Muscle layer of colon (tissue), 2 donors: ENCODE results near the gene ISX.
"Not testable (repeated sequence)": the region's sequence is repeated elsewhere in the genome, so short reads cannot be mapped to it uniquely, and the experiment has no call there.

Experiments
- H3K27ac ChIP-seq: one replicate; pipeline ENCODE4 v1.7.0; 2013; ENCODE audit warnings: low read depth, mild to moderate bottlenecking, low read length, moderate library complexity
- H3K27me3 ChIP-seq, 2 donors: one replicate each; pipeline ENCODE4 v1.7.0; 2013; ENCODE audit warnings: low read length in 2 of 2, mild to moderate bottlenecking in 2 of 2; ENCODE audit not compliant: insufficient read depth in 2 of 2, control insufficient read depth in 1 of 2
- H3K36me3 ChIP-seq: one replicate; pipeline ENCODE4 v1.7.0; 2013; ENCODE audit warnings: mild to moderate bottlenecking, low read length; ENCODE audit not compliant: insufficient read depth
- H3K4me1 ChIP-seq: one replicate; pipeline ENCODE4 v1.7.0; 2013; ENCODE audit warnings: mild to moderate bottlenecking, low read length; ENCODE audit not compliant: insufficient read depth
- H3K4me3 ChIP-seq, 2 donors: one replicate each; pipeline ENCODE4 v1.7.0; 2013; ENCODE audit warnings: low read length in 2 of 2, low read depth in 1 of 2, mild to moderate bottlenecking in 1 of 2, moderate library complexity in 1 of 2
- H3K9ac ChIP-seq: one replicate; pipeline ENCODE4 v1.7.0; 2013; ENCODE audit warnings: low read length
- H3K9me3 ChIP-seq: one replicate; pipeline ENCODE4 v1.7.0; 2013; ENCODE audit warnings: mild to moderate bottlenecking, low read length
- donor health status: abdominal sarcoma.
- donor health status: Adenocarcinoma of cecum.

Gene ISX

GRCh38 chr22:35037089-35037488 is 28.9 kb upstream of the ISX start:
- Histone ChIP-seq H3K4me1 (peaks cover 5% of the 10 kb centered on the region), H3K9ac (no peak overlapping the region), H3K9me3 (no peaks in the 10 kb centered on the region), H3K27me3 (no peaks in the 10 kb centered on the region), H3K4me3 (no peak overlapping the region), H3K36me3 (no peaks in the 10 kb centered on the region), H3K27ac (no peak overlapping the region)

GRCh38 chr22:35039625-35040024 is 26.3 kb upstream of the ISX start:
- Histone ChIP-seq H3K4me3 (no peak overlapping the region), H3K9ac (no peak overlapping the region), H3K27ac (no peak overlapping the region), H3K9me3 (no peaks in the 10 kb centered on the region), H3K36me3 (no peaks in the 10 kb centered on the region), H3K4me1 (peaks cover 5% of the 10 kb centered on the region), H3K27me3 (no peaks in the 10 kb centered on the region)

- Histone ChIP-seq H3K27ac (no peak overlapping the region), H3K4me3 (no peak overlapping the region), H3K9ac (no peak overlapping the region), H3K9me3 (no peaks in the 10 kb centered on the region), H3K4me1 (peaks cover 5% of the 10 kb centered on the region), H3K27me3 (peaks cover 0 to 4% of the 10 kb centered on the region in 2 donors), H3K36me3 (no peaks in the 10 kb centered on the region)
These were observed 22.6 kb upstream of the ISX start for GRCh38 chr22:35043252-35043933.

GRCh38 chr22:35043934-35044319 is 22.0 kb upstream of the ISX start:
- H3K4me3 ChIP-seq = no peak overlapping the region
- H3K27me3 ChIP-seq = peaks cover 0 to 4% of the 10 kb centered on the region in 2 donors
- no peak overlapping the region for H3K27ac ChIP-seq
- no peaks in the 10 kb centered on the region for H3K9me3 ChIP-seq
- no peak overlapping the region for H3K9ac ChIP-seq
- H3K36me3 ChIP-seq = no peaks in the 10 kb centered on the region
- peaks cover 5% of the 10 kb centered on the region for H3K4me1 ChIP-seq

GRCh38 chr22:35044607-35045390 is 21.2 kb upstream of the ISX start:
- Histone ChIP-seq H3K4me3 (no peak overlapping the region), H3K9me3 (no peaks in the 10 kb centered on the region), H3K27ac (no peak overlapping the region), H3K4me1 (peaks cover 2% of the 10 kb centered on the region), H3K9ac (no peak overlapping the region), H3K27me3 (peaks cover 0 to 4% of the 10 kb centered on the region in 2 donors), H3K36me3 (no peaks in the 10 kb centered on the region)

GRCh38 chr22:35045451-35045850 is 20.5 kb upstream of the ISX start:
- no peaks in the 10 kb centered on the region for H3K36me3 ChIP-seq
- H3K27ac ChIP-seq = no peak overlapping the region
- H3K4me1 ChIP-seq = no peaks in the 10 kb centered on the region
- peaks cover 0 to 4% of the 10 kb centered on the region in 2 donors for H3K27me3 ChIP-seq
- H3K4me3 ChIP-seq = no peak overlapping the region
- no peaks in the 10 kb centered on the region for H3K9me3 ChIP-seq
- H3K9ac ChIP-seq = no peak overlapping the region

- no peak overlapping the region for H3K9ac ChIP-seq
- H3K9me3 ChIP-seq = no peaks in the 10 kb centered on the region
- H3K4me1 ChIP-seq = no peaks in the 10 kb centered on the region
- H3K27me3 ChIP-seq = peaks cover 0 to 4% of the 10 kb centered on the region in 2 donors
- no peak overlapping the region for H3K27ac ChIP-seq
- H3K4me3 ChIP-seq = no peak overlapping the region
- H3K36me3 ChIP-seq = no peaks in the 10 kb centered on the region
These were observed 19.1 kb upstream of the ISX start for GRCh38 chr22:35046744-35047462.

GRCh38 chr22:35050038-35050437 is 15.9 kb upstream of the ISX start:
- not testable (repeated sequence) for H3K9ac ChIP-seq, H3K27me3 ChIP-seq, H3K9me3 ChIP-seq, H3K4me3 ChIP-seq, H3K36me3 ChIP-seq, H3K4me1 ChIP-seq, H3K27ac ChIP-seq

GRCh38 chr22:35051013-35051535 is 14.9 kb upstream of the ISX start:
- Histone ChIP-seq H3K4me3 (no peak overlapping the region), H3K9ac (no peak overlapping the region), H3K36me3 (no peaks in the 10 kb centered on the region), H3K9me3 (no peaks in the 10 kb centered on the region), H3K27me3 (peaks cover 0 to 4% of the 10 kb centered on the region in 2 donors), H3K27ac (no peak overlapping the region), H3K4me1 (no peaks in the 10 kb centered on the region)

- H3K27me3 ChIP-seq = peaks cover 0 to 3% of the 10 kb centered on the region in 2 donors
- no peak overlapping the region for H3K9ac ChIP-seq
- no peaks in the 10 kb centered on the region for H3K9me3 ChIP-seq
- no peak overlapping the region for H3K27ac ChIP-seq
- no peaks in the 10 kb centered on the region for H3K4me1 ChIP-seq
- H3K36me3 ChIP-seq = no peaks in the 10 kb centered on the region
- H3K4me3 ChIP-seq = no peak overlapping the region
These were observed 14.2 kb upstream of the ISX start for GRCh38 chr22:35051791-35052190.

GRCh38 chr22:35053060-35053835 is 12.7 kb upstream of the ISX start:
- Histone ChIP-seq H3K4me3 (no peak overlapping the region), H3K27me3 (no peaks in the 10 kb centered on the region), H3K9ac (no peak overlapping the region), H3K27ac (no peak overlapping the region), H3K9me3 (no peaks in the 10 kb centered on the region), H3K4me1 (no peaks in the 10 kb centered on the region), H3K36me3 (no peaks in the 10 kb centered on the region)
